GM23248 (cell line): Measurements from ENCODE around the gene ARAP3.

Source experiments
- EZH2 ChIP-seq: fragments of 200-600 bp; sonication (generic); IDR thresholded peaks from 2 replicates; pipeline ENCODE4 v1.6.1; 2018; ENCODE audit warnings: antibody characterized with exemption, mild to moderate bottlenecking; ENCODE audit not compliant: insufficient read depth, poor library complexity, severe bottlenecking
- EZH2phosphoT487 ChIP-seq: fragments of 200-600 bp; sonication (generic); IDR thresholded peaks from 2 replicates; pipeline ENCODE4 v1.6.1; 2018; ENCODE audit warnings: antibody characterized with exemption, moderate library complexity, mild to moderate bottlenecking, low read depth; ENCODE audit not compliant: insufficient read depth

DNA sequence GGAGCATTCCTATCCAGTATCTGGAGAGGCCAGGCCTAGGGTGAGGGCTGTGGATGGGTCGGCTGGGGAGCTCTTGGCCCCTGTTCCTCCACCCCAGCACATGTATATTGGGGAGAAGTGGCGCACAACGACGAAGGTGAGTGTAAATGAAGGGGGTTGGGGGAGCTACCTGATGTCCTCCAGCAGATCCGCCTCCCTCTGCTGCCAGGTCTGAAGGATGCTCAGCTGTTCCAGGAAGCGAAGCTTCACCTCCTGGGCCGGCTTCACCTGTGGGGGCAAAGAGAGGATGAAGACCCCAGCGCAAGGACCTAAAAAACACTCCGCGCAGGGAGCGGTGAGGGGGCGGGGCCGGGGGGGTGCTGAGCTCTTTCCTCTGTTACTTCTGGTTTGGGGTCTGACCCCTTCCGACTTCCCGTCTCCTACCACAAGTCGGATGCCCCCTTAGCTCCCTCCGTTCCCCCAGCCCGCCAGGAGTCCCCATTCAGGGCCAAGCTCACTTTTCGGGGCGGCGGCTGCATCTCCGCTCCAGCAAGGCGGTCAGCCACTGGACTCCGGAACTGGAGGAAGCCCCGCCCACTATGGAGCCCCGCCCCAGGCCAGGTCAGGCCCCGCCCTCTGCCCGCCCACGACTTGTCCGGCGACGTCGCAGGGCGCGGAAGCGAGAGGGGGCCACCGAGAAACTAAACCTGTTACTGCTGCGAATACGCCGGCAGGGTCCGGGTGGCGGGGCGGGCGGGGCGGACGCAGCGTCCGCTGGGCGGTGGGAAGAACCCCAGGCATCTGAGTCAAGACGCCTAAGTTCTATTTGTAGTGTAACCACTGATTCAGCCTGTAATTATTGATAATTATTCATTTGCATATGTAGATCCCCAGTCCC is 30.9 kb downstream of the ARAP3 start, which contains the start of gene FCHSD1:
- no peak for TF ChIP-seq EZH2
- no peak for TF ChIP-seq EZH2phosphoT487
